A172 (cell line): ENCODE measurements around the gene LMAN1L. TPM values are rescaled to one million over a fixed set of nuclear protein-coding genes. Genes with fewer than 3 reads are reported as not detected.

ENCODE experiments used
- DNase-seq: peaks from one replicate; pipeline ENCODE4 v3.0.0-alpha.2; 2015; ENCODE audit warnings: low spot score
- total RNA-seq: library from RNA; depleted of rRNA; stranded (reverse); fragments of >200 nt; shearing (Covaris generic); gene quantifications from 2 replicates; pipeline ENCODE4 v1.2.3, GENCODE V29; 2014

The LMAN1L gene
- total RNA-seq, 1 experiment from 2014 or later: not detected

- no peak for DNase-seq
Measured at GRCh38 chr15:74816624-74817369, 4.2 kb downstream of the LMAN1L start.

GRCh38 chr15:74817370-74817737, 4.7 kb downstream of the LMAN1L start:
- peak; percentile 29 for DNase-seq

- DNase-seq: no peak
Measured at GRCh38 chr15:74820056-74820455, 7.4 kb downstream of the LMAN1L start.

- DNase-seq: no peak
Measured at GRCh38 chr15:74821091-74821789, 8.6 kb downstream of the LMAN1L start.

- DNase-seq: no peak
Measured at GRCh38 chr15:74821790-74822158, 9.1 kb downstream of the LMAN1L start.

- DNase-seq: no peak
Measured at GRCh38 chr15:74822233-74822632, 9.6 kb downstream of the LMAN1L start.

GRCh38 chr15:74823324-74823723, 10.7 kb downstream of the LMAN1L start:
- no peak for DNase-seq

- no peak for DNase-seq
Measured at GRCh38 chr15:74824976-74825375, 12.3 kb downstream of the LMAN1L start.

- no peak for DNase-seq
Measured at GRCh38 chr15:74825866-74826265, 13.2 kb downstream of the LMAN1L start.

GRCh38 chr15:74826364-74826819, 13.8 kb downstream of the LMAN1L start, which contains the start of gene CPLX3:
TSS of gene CPLX3 (plus strand) at chr15:74826627. CDS start at chr15:74826704, 77 bp downstream.
- DNase-seq: no peak

- DNase-seq: no peak
Measured at GRCh38 chr15:74826921-74827320, 14.3 kb downstream of the LMAN1L start.

- no peak for DNase-seq
Measured at GRCh38 chr15:74827614-74828013, 15.0 kb downstream of the LMAN1L start.

- DNase-seq: no peak
Measured at GRCh38 chr15:74828835-74829234, 16.2 kb downstream of the LMAN1L start.

- DNase-seq: no peak
Measured at GRCh38 chr15:74829486-74829885, 16.9 kb downstream of the LMAN1L start.

GRCh38 chr15:74829991-74830390, 17.4 kb downstream of the LMAN1L start:
- DNase-seq: no peak

GRCh38 chr15:74830868-74831267, 18.2 kb downstream of the LMAN1L start:
- DNase-seq: no peak

GRCh38 chr15:74831813-74832495, 19.3 kb downstream of the LMAN1L start:
- DNase-seq: no peak

- DNase-seq: no peak
Measured at GRCh38 chr15:74832826-74833225, 20.2 kb downstream of the LMAN1L start.

GRCh38 chr15:74833376-74834107, 20.9 kb downstream of the LMAN1L start:
- no peak for DNase-seq

GRCh38 chr15:74835312-74835823, 22.7 kb downstream of the LMAN1L start:
- peak; percentile 56 for DNase-seq

- DNase-seq: no peak
Measured at GRCh38 chr15:74836846-74837245, 24.2 kb downstream of the LMAN1L start.
